Mesothelial cell of epicardium (in vitro differentiated cells): Measurements from ENCODE around the gene CACNA1E. TPM values are rescaled to one million over a fixed set of nuclear protein-coding genes. Genes with fewer than 3 reads are reported as not detected.

ENCODE experiments used
- DNase-seq, 2 experiments: peaks; one replicate each; pipeline ENCODE4 v3.0.0; 2021; ENCODE audit warnings: low spot score in 2 of 2; ENCODE audit not compliant: unreplicated experiment in 2 of 2
- H3K27ac Mint-ChIP-seq: 2 replicates; pipeline ENCODE4 v1.8.0; 2021; ENCODE audit warnings: mixed read lengths
- H3K27me3 Mint-ChIP-seq: 2 replicates; pipeline ENCODE4 v1.8.0; 2021; ENCODE audit warnings: low read depth, mixed read lengths
- H3K36me3 Mint-ChIP-seq: 2 replicates; pipeline ENCODE4 v1.8.0; 2021; ENCODE audit warnings: mixed read lengths
- H3K4me1 Mint-ChIP-seq: 2 replicates; pipeline ENCODE4 v1.8.0; 2021; ENCODE audit warnings: mixed read lengths
- H3K4me3 Mint-ChIP-seq: 2 replicates; pipeline ENCODE4 v1.8.0; 2021; ENCODE audit warnings: mild to moderate bottlenecking, moderate library complexity, mixed read lengths
- H3K9me3 Mint-ChIP-seq: 2 replicates; pipeline ENCODE4 v1.8.0; 2021; ENCODE audit warnings: mixed read lengths
- total RNA-seq: library from RNA; stranded (reverse); gene quantifications from 3 replicates; pipeline ENCODE4 v1.2.1, GENCODE V29; 2021
- TF ChIP-seq, protein P1 (sequence below): fragments of 200-600 bp; sonication (generic); IDR thresholded peaks from one replicate; pipeline ENCODE4 v1.5.0; 2021; ENCODE audit warnings: antibody characterized with exemption; ENCODE audit not compliant: unreplicated experiment

CACNA1E gene
- total RNA-seq, 1 donor from 2014 or later: 0.60 TPM

DNA sequence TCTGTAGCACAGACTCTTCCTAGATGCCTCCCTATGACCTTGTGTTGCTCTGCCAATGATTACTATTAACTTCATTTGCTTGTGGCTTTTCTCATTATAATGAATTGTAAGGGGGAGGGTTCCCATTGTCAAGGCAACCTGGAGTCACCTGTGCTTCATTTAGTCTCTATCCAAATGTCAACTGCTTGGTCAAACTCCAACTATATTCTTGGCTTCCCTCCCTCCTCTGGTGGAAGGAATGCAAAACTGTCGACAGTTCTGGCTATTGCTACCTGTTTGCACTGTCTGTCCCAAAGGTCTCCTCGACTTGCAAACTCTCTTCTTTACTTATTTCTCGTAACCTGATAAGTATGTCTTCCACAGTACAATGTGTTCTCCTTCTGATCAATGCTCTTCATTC is 100.3 kb downstream of the CACNA1E start:
- no peak for DNase-seq
- TF ChIP-seq, protein P1, sequence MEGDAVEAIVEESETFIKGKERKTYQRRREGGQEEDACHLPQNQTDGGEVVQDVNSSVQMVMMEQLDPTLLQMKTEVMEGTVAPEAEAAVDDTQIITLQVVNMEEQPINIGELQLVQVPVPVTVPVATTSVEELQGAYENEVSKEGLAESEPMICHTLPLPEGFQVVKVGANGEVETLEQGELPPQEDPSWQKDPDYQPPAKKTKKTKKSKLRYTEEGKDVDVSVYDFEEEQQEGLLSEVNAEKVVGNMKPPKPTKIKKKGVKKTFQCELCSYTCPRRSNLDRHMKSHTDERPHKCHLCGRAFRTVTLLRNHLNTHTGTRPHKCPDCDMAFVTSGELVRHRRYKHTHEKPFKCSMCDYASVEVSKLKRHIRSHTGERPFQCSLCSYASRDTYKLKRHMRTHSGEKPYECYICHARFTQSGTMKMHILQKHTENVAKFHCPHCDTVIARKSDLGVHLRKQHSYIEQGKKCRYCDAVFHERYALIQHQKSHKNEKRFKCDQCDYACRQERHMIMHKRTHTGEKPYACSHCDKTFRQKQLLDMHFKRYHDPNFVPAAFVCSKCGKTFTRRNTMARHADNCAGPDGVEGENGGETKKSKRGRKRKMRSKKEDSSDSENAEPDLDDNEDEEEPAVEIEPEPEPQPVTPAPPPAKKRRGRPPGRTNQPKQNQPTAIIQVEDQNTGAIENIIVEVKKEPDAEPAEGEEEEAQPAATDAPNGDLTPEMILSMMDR: peak; percentile 25
- Mint-ChIP-seq H3K27me3 (peaks cover 13% of the 10 kb centered on the region), H3K4me3 (no peak overlapping the region), H3K4me1 (no peaks in the 10 kb centered on the region), H3K27ac (no peak overlapping the region), H3K36me3 (no peaks in the 10 kb centered on the region), H3K9me3 (no peaks in the 10 kb centered on the region)

DNA sequence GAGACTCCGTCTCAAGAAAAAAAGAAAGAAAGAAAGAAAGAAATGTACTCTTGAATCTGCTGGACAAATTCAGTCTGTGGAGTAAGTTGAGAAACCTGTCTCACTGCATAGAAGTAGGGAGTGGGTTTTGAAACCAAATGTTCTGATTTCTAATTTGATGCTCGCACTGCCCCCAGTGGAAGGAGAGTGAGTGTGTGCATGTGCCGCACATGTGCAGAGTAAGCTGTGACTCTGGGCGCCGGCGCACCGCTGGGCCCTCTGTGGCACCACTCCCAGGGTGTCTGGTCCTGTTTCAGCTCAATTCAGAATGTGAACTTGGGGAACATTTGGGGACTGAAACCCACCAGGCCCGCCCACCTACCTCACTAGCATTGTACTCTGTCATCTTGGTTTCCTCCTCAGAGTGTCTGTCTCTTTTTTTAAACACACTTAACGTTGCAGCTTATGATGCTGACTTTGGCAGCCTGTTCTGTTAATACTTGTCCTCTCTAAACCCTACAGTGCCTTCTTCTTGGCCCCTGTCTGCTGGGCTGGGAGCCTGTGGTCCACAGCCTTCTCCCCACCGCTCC is 104.6 kb downstream of the CACNA1E start:
- TF ChIP-seq, protein P1: no peak
- H3K4me1 Mint-ChIP-seq: no peaks in the 10 kb centered on the region
- no peak for DNase-seq
- no peaks in the 10 kb centered on the region for H3K9me3 Mint-ChIP-seq
- peaks cover 25% of the 10 kb centered on the region for H3K27me3 Mint-ChIP-seq
- no peak overlapping the region for H3K27ac Mint-ChIP-seq
- no peak overlapping the region for H3K4me3 Mint-ChIP-seq
- H3K36me3 Mint-ChIP-seq: no peaks in the 10 kb centered on the region

DNA sequence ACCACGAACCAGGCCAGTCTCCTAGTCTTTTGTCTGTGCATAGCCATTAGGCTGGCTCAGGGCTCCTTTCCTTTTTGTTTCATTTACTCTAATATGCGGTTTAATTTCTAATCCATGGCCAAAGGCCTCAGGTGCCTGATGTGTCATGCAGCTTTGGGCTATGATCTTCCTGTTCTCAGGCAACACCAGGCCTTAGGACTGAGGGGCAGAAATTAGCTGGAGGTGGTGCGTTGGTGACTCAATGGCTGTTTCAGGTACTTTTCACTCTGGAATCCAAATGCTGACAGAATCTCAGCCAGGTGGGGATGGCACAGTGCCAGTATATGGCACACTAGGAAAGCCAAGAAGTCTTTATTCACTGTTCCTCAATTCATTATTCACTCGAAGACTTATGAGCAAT is 105.3 kb downstream of the CACNA1E start:
- no peaks in the 10 kb centered on the region for H3K4me1 Mint-ChIP-seq
- no peaks in the 10 kb centered on the region for H3K9me3 Mint-ChIP-seq
- TF ChIP-seq, protein P1: no peak
- no peaks in the 10 kb centered on the region for H3K36me3 Mint-ChIP-seq
- no peak overlapping the region for H3K4me3 Mint-ChIP-seq
- no peak overlapping the region for H3K27ac Mint-ChIP-seq
- peaks cover 26% of the 10 kb centered on the region for H3K27me3 Mint-ChIP-seq
- no peak for DNase-seq

DNA sequence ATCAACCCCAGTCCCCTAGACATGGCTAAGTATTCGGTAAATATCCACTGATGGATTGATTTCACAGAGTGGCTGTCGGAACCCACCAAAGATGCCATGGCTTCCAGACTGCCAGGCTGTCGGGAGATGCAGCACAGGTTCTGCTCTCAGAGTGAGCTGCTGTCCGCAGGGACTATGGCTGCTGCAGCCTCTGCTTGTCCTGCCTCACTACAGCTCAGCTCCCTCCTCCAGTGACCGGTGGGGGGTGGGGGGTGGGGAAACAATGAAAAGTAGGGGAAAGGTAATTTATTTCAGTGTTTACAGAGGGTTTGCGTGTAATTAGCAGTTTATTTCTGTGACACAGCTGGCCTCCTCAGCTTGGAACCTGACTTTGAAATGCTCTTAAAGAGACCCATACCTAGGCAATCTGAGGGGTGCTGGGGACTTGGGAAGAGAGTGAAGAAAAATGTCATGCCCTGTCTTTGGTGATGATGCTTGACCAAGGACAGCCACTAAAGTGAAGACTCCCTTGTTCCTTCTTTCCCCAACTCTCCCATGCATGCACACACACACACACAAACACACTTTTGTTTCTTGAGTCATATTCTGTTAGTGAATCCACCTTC is 109.0 kb downstream of the CACNA1E start:
- Mint-ChIP-seq H3K9me3 (no peaks in the 10 kb centered on the region), H3K27me3 (peaks cover 22% of the 10 kb centered on the region), H3K4me1 (no peaks in the 10 kb centered on the region), H3K4me3 (no peak overlapping the region), H3K36me3 (no peaks in the 10 kb centered on the region), H3K27ac (no peak overlapping the region)
- no peak for DNase-seq
- TF ChIP-seq, protein P1: no peak

DNA sequence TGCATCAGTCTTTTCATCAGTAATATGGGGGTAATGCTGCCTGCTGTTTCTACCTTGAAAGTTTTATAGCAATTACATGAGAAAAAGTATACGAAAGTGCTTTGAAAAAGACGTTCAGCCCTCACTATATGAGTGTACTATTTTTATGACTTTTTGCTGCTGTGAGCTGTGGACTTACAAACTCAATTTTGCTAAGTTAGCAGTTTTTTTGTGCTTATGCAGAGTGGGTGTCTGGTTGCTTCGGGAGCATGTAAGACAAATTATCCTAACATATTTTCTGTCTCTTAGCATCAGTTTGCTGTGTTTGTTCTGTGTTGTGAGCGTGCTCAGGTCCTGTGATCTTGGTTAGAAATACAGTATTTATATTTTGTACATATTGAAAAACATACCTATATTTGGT is 109.7 kb downstream of the CACNA1E start:
- Mint-ChIP-seq H3K27ac (no peak overlapping the region), H3K4me1 (no peaks in the 10 kb centered on the region), H3K36me3 (no peaks in the 10 kb centered on the region), H3K4me3 (no peak overlapping the region), H3K9me3 (no peaks in the 10 kb centered on the region), H3K27me3 (peaks cover 22% of the 10 kb centered on the region)
- TF ChIP-seq, protein P1: no peak
- no peak for DNase-seq
